CD14-positive monocyte (primary cell): ENCODE data around the gene UBASH3B. TPM values are rescaled to one million over a fixed set of nuclear protein-coding genes. Genes with fewer than 3 reads are reported as not detected.
"Not testable (repeated sequence)": the region's sequence is repeated elsewhere in the genome, so short reads cannot be mapped to it uniquely, and the experiment has no call there.

Experiments used
- DNase-seq, 3 donors: peaks; one replicate each; pipeline ENCODE4 v3.0.0-alpha.2; 2011 to 2022
- H2AFZ ChIP-seq: 2 replicates; pipeline ENCODE4 v1.6.0; 2012; ENCODE audit warnings: mild to moderate bottlenecking, low read depth, low read length, inconsistent platforms; ENCODE audit not compliant: insufficient read depth, poor library complexity, severe bottlenecking
- H3K27ac ChIP-seq, 2 donors: 1 replicate in 1 of 2; 2 replicates in 1 of 2; pipeline ENCODE4 v1.5.1; 2012 to 2013; ENCODE audit warnings: low read length in 2 of 2, control low read depth in 1 of 2, inconsistent platforms in 1 of 2, low read depth in 1 of 2, mild to moderate bottlenecking in 1 of 2
- H3K27me3 ChIP-seq, 2 donors: one replicate each; pipeline versions ENCODE4 v1.6.0 to v1.6.1; 2011 to 2013; ENCODE audit warnings: low read length in 2 of 2; ENCODE audit not compliant: control insufficient read depth in 2 of 2, insufficient read depth in 2 of 2
- H3K36me3 ChIP-seq, 2 donors: replicated peaks in 1 of 2; 1 replicate in 1 of 2; 2 replicates in 1 of 2; pipeline versions ENCODE4 v1.5.1 to v1.6.1; 2012 to 2013; ENCODE audit warnings: low read length in 2 of 2, control low read depth in 1 of 2, inconsistent platforms in 1 of 2, mild to moderate bottlenecking in 1 of 2; ENCODE audit not compliant: insufficient read depth in 2 of 2, control insufficient read depth in 1 of 2
- H3K4me1 ChIP-seq, 2 donors: 1 replicate in 1 of 2; 2 replicates in 1 of 2; pipeline versions ENCODE4 v1.5.1 to v1.6.1; 2012 to 2013; ENCODE audit warnings: low read length in 2 of 2, control low read depth in 1 of 2, inconsistent platforms in 1 of 2, mild to moderate bottlenecking in 1 of 2, moderate library complexity in 1 of 2; ENCODE audit not compliant: insufficient read depth in 2 of 2, control insufficient read depth in 1 of 2
- H3K4me2 ChIP-seq: replicated peaks from 2 replicates; pipeline ENCODE3; 2012; ENCODE audit warnings: low read length, moderate library complexity, mild to moderate bottlenecking; ENCODE audit not compliant: poor library complexity, severe bottlenecking; ENCODE audit errors: extremely low read depth
- H3K4me3 ChIP-seq, 3 experiments: fragments of 200-600 bp in 1 of 3; sonication (generic) in 1 of 3; replicated peaks in 1 of 3; 1 replicate in 2 of 3; 2 replicates in 1 of 3; pipeline ENCODE4 v1.5.1; 2011 to 2013; ENCODE audit warnings: low read length in 3 of 3, mild to moderate bottlenecking in 3 of 3, control low read depth in 2 of 3, low read depth in 2 of 3, inconsistent platforms in 1 of 3, moderate library complexity in 1 of 3
- H3K79me2 ChIP-seq: 2 replicates; pipeline ENCODE4 v1.6.0; 2012; ENCODE audit warnings: mild to moderate bottlenecking, control low read depth, inconsistent platforms, low read length, moderate library complexity; ENCODE audit not compliant: insufficient read depth
- H3K9ac ChIP-seq: 2 replicates; pipeline ENCODE4 v1.6.0; 2017; ENCODE audit warnings: low read length, mild to moderate bottlenecking; ENCODE audit not compliant: insufficient read depth, poor library complexity, severe bottlenecking
- H3K9me3 ChIP-seq, 2 donors: replicated peaks in 1 of 2; 1 replicate in 1 of 2; 2 replicates in 1 of 2; pipeline versions ENCODE4 v1.5.1 to v1.6.1; 2012 to 2013; ENCODE audit warnings: low read length in 2 of 2, control low read depth in 1 of 2; ENCODE audit not compliant: control insufficient read depth in 1 of 2, insufficient read depth in 1 of 2
- H4K20me1 ChIP-seq: 2 replicates; pipeline ENCODE4 v1.6.0; 2012; ENCODE audit warnings: mild to moderate bottlenecking, low read length, control low read depth, moderate library complexity; ENCODE audit not compliant: insufficient read depth
- H3K27ac Mint-ChIP-seq, 7 donors: one replicate each; pipeline ENCODE4 v1.8.0; 2020; ENCODE audit warnings: mild to moderate bottlenecking in 7 of 7, mixed read lengths in 7 of 7, moderate library complexity in 6 of 7, inconsistent platforms in 2 of 7
- H3K27me3 Mint-ChIP-seq, 3 donors: one replicate each; pipeline ENCODE4 v1.8.0; 2021 to 2022; ENCODE audit warnings: low read depth in 3 of 3, mild to moderate bottlenecking in 3 of 3, mixed read lengths in 3 of 3, moderate library complexity in 3 of 3, inconsistent platforms in 1 of 3
- H3K36me3 Mint-ChIP-seq, 2 donors: one replicate each; pipeline ENCODE4 v1.8.0; 2020; ENCODE audit warnings: mixed read lengths in 2 of 2, inconsistent platforms in 1 of 2, mild to moderate bottlenecking in 1 of 2
- H3K4me1 Mint-ChIP-seq: one replicate; pipeline ENCODE4 v1.8.0; 2020; ENCODE audit warnings: mild to moderate bottlenecking, mixed read lengths
- H3K4me3 Mint-ChIP-seq, 2 donors: one replicate each; pipeline ENCODE4 v1.8.0; 2020; ENCODE audit warnings: mild to moderate bottlenecking in 2 of 2, mixed read lengths in 2 of 2, moderate library complexity in 1 of 2
- H3K9me3 Mint-ChIP-seq, 7 donors: one replicate each; pipeline ENCODE4 v1.8.0; 2020 to 2022; ENCODE audit warnings: mixed read lengths in 7 of 7, mild to moderate bottlenecking in 6 of 7, moderate library complexity in 6 of 7, inconsistent platforms in 2 of 7
- CTCF ChIP-seq: fragments of 200-600 bp; IDR thresholded peaks from one replicate; pipeline ENCODE4 v1.8.0; 2022; ENCODE audit warnings: antibody characterized with exemption, mild to moderate bottlenecking
- WGBS: methylation state at CpG from one replicate; pipeline ENCODE4 v1.1.5; 2013; ENCODE audit warnings: missing lambda C conversion rate; ENCODE audit not compliant: insufficient coverage; 5-methylcytosine and 5-hydroxymethylcytosine counted together
- intact Hi-C, 2 donors: fragments of 100-400 bp; cut with micrococcal nuclease; formaldehyde crosslinking; loops; one replicate each; pipeline versions ENCODE4 v1.15.0 to v1.15.1; 2023
- polyA plus RNA-seq, 3 donors: library from polyadenylated mRNA; depleted of rRNA in 1 of 3; unstranded in 2 of 3; stranded (reverse) in 1 of 3; fragments of 300-500 nt in 2 of 3; fragments of >200 nt in 1 of 3; fragmentation: Illumina TruSeq in 2 of 3; gene quantifications; 1 replicate in 2 of 3; 2 replicates in 1 of 3; pipeline ENCODE4 v1.2.3, GENCODE V29; 2012 to 2021

Gene UBASH3B
- polyA plus RNA-seq, 3 donors = 3.3 to 13.5 (median 7.1) TPM

DNA sequence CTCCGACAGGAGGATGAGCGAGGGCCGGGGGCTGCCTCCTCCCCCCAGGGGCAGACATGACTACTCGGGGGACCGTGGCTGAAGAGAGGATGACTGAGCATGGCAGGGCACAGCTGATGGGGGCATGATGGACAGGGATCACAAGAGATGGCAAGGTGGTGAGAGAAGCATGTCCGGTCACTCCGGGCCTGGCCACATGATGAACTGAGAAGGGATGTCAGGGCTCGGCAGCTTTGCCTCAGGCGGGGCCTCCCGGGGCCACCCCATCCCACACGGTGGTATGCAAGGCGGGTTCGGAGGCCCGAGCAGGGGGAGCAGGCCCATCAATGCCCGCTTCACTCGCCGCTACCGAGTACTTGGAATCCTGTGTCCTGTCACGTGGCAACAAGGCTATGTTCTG lies 36.6 kb upstream of the UBASH3B start:
- no peaks in the 10 kb centered on the region for H3K9me3 ChIP-seq
- no peaks in the 10 kb centered on the region for H3K27me3 ChIP-seq
- DNase-seq = no peak
- no peak overlapping the region for H3K27ac ChIP-seq
- H3K79me2 ChIP-seq = no peaks in the 10 kb centered on the region
- no peak overlapping the region for H3K27ac Mint-ChIP-seq
- H3K4me3 ChIP-seq = no peak overlapping the region
- peaks cover 0 to 8% of the 10 kb centered on the region in 2 donors for H3K4me1 ChIP-seq
- intact Hi-C loops = no loop called here
- no peak for TF ChIP-seq CTCF
- H3K9me3 Mint-ChIP-seq = peaks cover 0 to 4% (median 0%) of the 10 kb centered on the region in 7 donors
- no peak overlapping the region for H3K9ac ChIP-seq
- no peaks in the 10 kb centered on the region for H3K36me3 ChIP-seq
- H4K20me1 ChIP-seq = no peaks in the 10 kb centered on the region
- WGBS = 98% methylated on average over 10 of the region's 19 CpGs
- no peak overlapping the region for H2AFZ ChIP-seq
- peaks cover 0 to 12% (median 5%) of the 10 kb centered on the region in 3 donors for H3K27me3 Mint-ChIP-seq
- H3K36me3 Mint-ChIP-seq = no peaks in the 10 kb centered on the region
- peaks cover 8% of the 10 kb centered on the region for H3K4me1 Mint-ChIP-seq
- no peak overlapping the region for H3K4me3 Mint-ChIP-seq
- no peak overlapping the region for H3K4me2 ChIP-seq

DNA sequence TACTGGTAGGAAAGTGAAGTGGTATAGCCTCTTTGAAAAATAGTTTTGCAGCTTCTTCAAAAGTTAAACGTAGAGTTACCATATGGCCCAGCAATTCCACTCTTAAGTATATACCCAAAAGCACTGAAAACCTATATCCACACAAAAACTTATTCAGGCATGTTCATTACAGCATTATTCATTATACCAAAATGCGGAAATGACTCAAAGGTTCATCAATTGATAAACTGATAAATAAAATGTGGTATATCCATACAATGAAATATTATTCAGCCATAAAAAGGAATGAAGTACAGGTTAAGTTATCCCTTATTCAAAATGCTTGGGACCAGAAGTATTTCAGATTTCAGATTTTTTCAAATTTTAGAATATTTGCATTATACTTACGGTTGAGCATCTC lies 35.8 kb upstream of the UBASH3B start:
- Mint-ChIP-seq H3K27ac (no peak overlapping the region), H3K36me3 (no peaks in the 10 kb centered on the region), H3K27me3 (peaks cover 0 to 12% (median 5%) of the 10 kb centered on the region in 3 donors), H3K4me3 (no peak overlapping the region), H3K9me3 (peaks cover 0 to 4% (median 0%) of the 10 kb centered on the region in 7 donors), H3K4me1 (peaks cover 8% of the 10 kb centered on the region)
- H3K36me3 ChIP-seq = no peaks in the 10 kb centered on the region
- H3K9me3 ChIP-seq = no peaks in the 10 kb centered on the region
- peaks cover 0 to 8% of the 10 kb centered on the region in 2 donors for H3K4me1 ChIP-seq
- H3K4me2 ChIP-seq = no peak overlapping the region
- H2AFZ ChIP-seq = no peak overlapping the region
- no peaks in the 10 kb centered on the region for H3K27me3 ChIP-seq
- TF ChIP-seq CTCF = no peak
- no peak overlapping the region for H3K9ac ChIP-seq
- H3K79me2 ChIP-seq = no peaks in the 10 kb centered on the region
- H3K27ac ChIP-seq = no peak overlapping the region
- no peaks in the 10 kb centered on the region for H4K20me1 ChIP-seq
- intact Hi-C loops = loop anchor here in 1 of 2 donors (10.0 kb wide), 1 partner anchor 225 kb away; no protein-coding TSS in a partner anchor
- 100% methylated on average over 1 of the region's 3 CpGs for WGBS
- no peak overlapping the region for H3K4me3 ChIP-seq
- no peak for DNase-seq

DNA sequence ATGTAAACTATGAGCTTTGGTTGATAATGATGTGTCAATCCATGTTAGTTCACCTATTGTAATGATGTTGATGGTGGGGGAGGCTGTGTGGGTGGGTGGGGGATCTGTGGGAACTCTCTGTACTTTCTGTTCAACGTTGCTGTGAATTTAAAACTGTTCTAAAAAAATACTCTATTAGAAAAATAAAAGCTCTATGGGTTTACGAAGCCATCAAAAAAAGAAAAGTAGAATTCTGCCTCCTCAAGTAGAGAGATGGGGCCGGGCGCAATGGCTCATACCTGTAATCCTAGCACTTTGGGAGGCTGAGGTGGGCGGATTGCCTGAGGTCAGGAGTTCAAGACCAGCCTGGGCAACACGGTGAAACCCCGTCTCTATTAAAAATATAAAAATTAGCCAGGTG lies 30.0 kb upstream of the UBASH3B start:
- not testable (repeated sequence) for H3K36me3 Mint-ChIP-seq, H4K20me1 ChIP-seq, H3K27me3 ChIP-seq, DNase-seq, H2AFZ ChIP-seq, H3K9ac ChIP-seq, H3K79me2 ChIP-seq, H3K36me3 ChIP-seq, H3K4me1 ChIP-seq, H3K4me3 Mint-ChIP-seq, H3K27ac ChIP-seq, H3K9me3 Mint-ChIP-seq, H3K4me1 Mint-ChIP-seq, H3K4me2 ChIP-seq, H3K9me3 ChIP-seq, H3K4me3 ChIP-seq, H3K27ac Mint-ChIP-seq
- intact Hi-C loops = loop anchor here (5.0 to 10.0 kb wide), 3 partner anchors 157 to 427 kb away; no protein-coding TSS in a partner anchor
- peaks cover 0 to 14% (median 11%) of the 10 kb centered on the region in 3 donors for H3K27me3 Mint-ChIP-seq
- 100% methylated on average over 5 of the region's 7 CpGs for WGBS
